GM21367 (cell line): ENCODE data around the gene ALDH3B1.

ENCODE experiments used
- ATAC-seq: cut with Tn5 transposase; IDR thresholded peaks from one replicate; pipeline ENCODE4 v1.9.1; 2021; ENCODE audit not compliant: unreplicated experiment

The ALDH3B1 gene

DNA sequence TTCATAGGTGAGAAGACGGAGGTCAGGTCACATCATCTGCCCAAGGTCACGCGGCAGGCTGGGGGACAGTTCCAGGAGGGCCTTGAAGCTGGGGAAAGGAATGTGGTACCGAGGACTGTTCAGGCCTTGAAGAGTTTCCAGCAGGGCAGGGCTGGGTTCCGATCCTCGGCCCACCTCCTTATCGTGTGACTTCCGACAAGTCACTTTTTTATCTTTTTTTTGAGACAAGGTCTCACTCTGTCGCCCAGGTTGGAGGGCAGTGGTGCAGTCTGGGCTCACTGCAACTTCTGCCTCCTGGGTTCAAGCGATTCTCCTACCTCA, 21.0 kb downstream of the ALDH3B1 start:
- ATAC-seq: peak; percentile 3

DNA sequence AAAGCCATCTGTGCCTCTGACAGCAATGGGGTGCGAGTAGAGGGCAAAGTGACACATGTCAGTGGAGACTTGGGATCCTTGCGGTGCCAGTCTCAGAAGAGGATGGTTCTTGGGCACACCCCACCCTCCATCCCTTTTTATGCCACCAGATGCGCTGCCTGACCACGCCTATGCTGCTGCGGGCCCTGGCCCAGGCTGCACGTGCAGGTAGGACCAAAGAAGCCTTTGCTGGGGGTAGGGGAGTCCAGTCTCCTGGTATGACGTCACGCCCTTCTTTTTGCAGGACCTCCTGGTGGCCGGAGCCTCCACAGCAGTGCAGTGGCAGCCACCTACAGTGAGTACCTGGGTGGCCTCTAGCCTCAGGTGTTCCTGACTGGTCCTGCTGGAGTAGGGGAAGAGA, 21.9 kb downstream of the ALDH3B1 start:
- ATAC-seq: no peak

- no peak for ATAC-seq
These were observed 23.0 kb downstream of the ALDH3B1 start for GRCh38 chr11:68032997-68033707.

DNA sequence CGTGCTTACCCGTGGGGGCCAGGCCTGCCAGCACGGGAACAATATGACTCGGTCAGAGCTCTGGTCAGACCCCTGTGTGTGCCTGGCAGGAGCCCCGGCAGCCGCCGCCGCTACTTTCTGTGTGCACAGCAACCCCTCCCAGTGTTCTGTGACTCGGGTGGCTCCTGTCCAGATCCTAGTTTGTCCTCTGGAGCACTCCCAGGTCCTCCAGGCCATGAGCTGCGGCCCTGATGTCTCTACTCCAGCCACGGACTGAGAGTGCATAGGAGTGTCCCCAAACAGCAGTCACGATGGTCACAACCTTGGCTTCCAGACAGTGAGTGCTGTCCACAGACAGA, 23.6 kb downstream of the ALDH3B1 start:
- no peak for ATAC-seq

GRCh38 chr11:68035266-68035876, 25.2 kb downstream of the ALDH3B1 start:
- no peak for ATAC-seq

DNA sequence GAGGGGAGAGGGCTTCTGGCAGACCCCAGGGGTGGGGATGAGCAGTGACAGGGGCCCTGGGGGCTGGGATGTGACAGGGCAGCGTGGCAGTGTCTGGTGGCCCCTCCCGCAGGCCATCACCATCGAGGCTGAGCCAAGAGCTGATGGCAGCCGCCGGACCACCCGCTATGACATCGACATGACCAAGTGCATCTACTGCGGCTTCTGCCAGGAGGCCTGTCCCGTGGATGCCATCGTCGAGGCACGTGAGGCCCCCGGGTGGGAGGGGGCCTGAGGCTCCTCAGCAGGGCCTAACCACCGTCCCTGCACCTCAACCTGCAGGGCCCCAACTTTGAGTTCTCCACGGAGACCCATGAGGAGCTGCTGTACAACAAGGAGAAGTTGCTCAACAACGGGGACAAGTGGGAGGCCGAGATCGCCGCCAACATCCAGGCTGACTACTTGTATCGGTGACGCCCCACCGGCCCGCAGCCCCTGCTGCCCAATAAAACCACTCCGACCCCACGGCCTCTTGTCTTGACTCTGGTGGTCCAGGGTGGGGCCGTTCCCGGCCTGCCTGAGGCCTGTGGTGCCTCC, 26.1 kb downstream of the ALDH3B1 start:
- ATAC-seq: no peak

- no peak for ATAC-seq
These were observed 26.7 kb downstream of the ALDH3B1 start for GRCh38 chr11:68036717-68037239.

DNA sequence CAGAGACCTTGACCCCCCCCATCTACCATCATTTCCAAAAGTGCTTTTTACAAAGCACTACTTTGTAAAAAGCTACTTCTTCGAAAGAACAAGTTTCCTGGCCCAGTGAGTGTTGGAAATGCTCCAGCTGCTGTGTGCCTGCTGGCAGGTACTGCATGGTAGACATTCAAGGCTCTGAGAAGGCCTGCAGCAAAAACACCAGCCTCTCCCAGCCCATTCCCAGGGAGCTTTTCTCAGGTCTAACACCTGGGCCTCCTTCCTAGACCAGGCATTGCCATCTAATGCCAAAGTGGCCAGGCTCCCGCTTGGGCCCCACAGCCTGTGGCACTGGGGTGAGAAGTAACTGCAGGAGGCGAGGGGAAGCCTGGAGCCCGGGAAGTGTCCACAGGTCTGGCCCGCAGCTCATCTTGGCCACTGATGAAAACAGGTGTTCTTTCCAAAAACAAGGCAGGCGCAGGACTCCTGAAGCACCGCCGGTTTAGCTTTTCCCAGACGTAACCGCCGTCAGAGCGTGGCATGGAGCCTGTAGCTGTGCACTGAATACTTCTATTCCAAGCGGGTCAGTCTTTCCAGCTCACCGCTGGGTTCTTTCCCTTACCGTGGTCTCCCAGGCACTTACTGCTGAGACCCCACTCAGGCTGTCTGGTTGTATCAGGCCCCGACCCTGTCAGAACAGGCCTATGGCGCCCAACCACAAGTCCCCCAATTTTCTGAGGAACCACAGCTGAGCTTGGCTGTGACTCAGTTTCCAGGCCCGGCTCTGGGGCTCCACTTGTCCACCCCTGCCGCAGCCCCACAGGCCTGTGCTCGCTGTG, 27.5 kb downstream of the ALDH3B1 start:
- no peak for ATAC-seq

DNA sequence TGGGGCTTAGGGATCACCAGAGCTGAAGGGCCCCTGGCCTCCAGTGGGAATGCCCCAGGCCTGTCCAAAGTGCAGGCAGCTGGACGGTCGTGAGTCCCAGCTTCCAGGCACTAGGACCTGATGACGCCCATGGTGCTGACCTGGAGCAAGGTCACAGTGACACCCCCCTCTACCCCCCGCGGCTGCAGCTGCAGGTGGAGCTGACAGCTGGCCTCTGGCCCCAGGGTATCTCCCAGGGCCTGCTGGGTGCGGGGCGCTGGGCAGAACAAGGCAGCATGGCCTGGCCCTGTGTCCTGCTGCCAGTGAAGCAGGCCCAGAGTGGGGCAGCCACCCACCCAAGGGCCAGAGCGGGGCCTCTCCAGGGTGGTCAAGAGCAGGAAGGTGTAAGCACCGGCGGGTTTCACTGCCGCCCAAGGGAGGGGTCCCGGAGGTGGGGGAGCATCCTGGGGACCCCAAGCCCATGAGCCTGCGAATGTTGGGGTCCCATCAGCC, 28.1 kb downstream of the ALDH3B1 start:
- no peak for ATAC-seq

- no peak for ATAC-seq
These were observed 28.8 kb downstream of the ALDH3B1 start, which contains the start of gene TCIRG1 for GRCh38 chr11:68038718-68039525. TSS of gene TCIRG1 (plus strand) at chr11:68039025. CDS start at chr11:68041272, 2,247 bp downstream.

GRCh38 chr11:68039526-68040086, 29.5 kb downstream of the ALDH3B1 start:
- no peak for ATAC-seq

DNA sequence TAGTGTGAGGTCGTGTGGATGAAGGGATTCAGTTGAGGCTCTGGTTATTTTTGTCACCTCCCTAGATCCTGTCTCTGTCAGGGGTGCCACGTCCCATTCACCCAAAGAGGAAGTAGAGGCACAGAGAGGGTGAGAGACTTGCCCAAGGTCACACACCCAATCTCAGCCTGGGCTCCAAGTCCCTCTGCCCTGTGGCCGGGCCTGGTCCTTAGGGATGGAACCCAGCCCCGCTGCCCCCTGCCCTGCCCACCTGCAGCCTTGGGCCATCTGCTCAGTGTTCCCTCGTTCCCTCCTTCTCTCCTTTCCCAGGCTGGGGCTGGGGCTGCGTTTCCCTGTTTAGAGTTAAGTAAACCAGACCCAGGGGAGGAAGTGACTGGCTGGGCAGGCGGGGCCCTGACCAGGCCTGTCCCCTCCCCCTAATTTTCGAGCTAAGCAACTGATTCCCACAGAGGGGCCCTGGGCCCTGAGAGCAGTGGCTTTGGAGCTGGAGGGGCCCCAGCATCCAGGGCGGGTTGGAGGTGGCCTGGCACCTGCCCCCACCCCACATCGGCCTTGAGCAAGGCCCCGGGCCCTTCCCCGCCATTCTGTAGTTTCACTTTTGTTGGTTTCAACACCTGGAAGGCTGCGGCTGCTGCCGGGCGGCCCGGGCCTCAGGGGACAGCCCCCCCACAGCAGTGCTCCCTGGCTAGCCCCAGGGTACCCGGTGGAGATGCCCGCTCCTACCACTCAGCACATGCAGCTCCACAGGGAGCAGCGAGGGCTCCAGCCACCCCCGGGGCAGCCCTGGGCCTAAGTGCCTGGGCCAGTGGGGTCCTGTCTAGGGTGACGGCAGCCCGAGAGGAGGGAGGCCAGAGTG, 30.2 kb downstream of the ALDH3B1 start:
- peak; percentile 39 for ATAC-seq

- ATAC-seq: no peak
These were observed 30.9 kb downstream of the ALDH3B1 start for GRCh38 chr11:68040957-68041591.

DNA sequence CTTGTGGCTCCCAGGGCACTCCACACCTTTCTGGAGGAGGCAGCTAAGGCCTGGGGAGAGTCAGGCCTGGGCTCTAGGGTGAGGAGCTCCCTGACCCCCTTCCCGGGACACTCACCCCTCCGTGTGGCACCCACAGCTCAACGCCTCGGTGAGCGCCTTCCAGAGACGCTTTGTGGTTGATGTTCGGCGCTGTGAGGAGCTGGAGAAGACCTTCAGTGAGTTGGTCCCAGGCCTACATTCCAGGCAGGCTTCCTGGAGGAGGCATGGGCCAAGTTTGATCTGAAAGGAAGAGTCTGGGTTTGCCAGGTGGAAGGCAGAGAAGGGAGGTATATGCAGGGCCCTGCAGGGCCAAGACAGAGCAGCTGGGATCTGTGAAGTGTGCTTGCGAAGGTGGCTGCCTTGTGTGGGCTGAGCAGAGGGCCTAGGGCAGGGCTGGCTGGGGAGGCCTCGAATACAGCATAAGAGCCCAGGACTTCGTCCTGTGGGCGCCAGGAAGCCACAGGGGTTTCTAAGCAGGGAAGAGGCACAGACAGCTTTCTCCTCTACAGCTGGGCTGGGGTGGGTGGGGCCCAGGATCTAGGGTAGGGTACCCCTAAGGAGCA, 31.6 kb downstream of the ALDH3B1 start:
- no peak for ATAC-seq

GRCh38 chr11:68042219-68043028, 32.3 kb downstream of the ALDH3B1 start:
- ATAC-seq: no peak

DNA sequence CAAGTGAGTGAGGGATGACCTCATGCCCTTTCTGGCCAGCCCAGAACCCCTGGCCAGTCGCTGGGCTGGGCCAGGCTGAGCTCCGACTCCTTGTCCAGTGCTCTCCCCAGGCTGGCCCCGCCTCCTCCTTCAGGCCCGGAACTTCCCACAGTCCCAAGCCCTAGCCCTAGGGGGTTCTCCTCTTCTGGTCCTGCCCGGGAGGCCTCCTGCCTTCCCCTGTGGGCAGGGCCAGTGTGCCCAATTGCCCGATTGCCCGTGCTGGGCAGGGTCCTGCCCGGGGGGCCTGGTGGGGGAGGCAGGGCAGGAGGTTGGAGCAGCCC, 32.9 kb downstream of the ALDH3B1 start:
- ATAC-seq: no peak

- no peak for ATAC-seq
These were observed 33.4 kb downstream of the ALDH3B1 start for GRCh38 chr11:68043349-68044144.
